ENCODE data around the gene CD300LD. TPM values are rescaled to one million over a fixed set of nuclear protein-coding genes. Genes with fewer than 3 reads are reported as not detected.
"Not testable (repeated sequence)": the region's sequence is repeated elsewhere in the genome, so short reads cannot be mapped to it uniquely, and the experiment has no call there.

The CD300LD gene
- total RNA-seq (2014; rRNA removed; shearing (Covaris generic)), result not detected in 2 replicates

- DNase-seq (ENCODE audit: low read depth in 1 of 2, low spot score in 2 of 2), result no peak
- Histone ChIP-seq H3K9me3 (replicated peaks) (no peaks in the 10 kb centered on the region), H3K36me3 (no peaks in the 10 kb centered on the region), H3K4me3 (no peak within 1 kb of the TSS), H3K27ac (no peak within 1 kb of the TSS), H3K27me3 (replicated peaks) (peaks cover 7% of the 10 kb centered on the region), H3K4me1 (replicated peaks) (no peaks in the 10 kb centered on the region)
These were observed at the start of gene CD300LD for GRCh38 chr17:74592087-74592990. Gene CD300LD, minus strand, starts transcription at chr17:74592283. Its CDS starts 81 bp downstream, at chr17:74592202.

DNA sequence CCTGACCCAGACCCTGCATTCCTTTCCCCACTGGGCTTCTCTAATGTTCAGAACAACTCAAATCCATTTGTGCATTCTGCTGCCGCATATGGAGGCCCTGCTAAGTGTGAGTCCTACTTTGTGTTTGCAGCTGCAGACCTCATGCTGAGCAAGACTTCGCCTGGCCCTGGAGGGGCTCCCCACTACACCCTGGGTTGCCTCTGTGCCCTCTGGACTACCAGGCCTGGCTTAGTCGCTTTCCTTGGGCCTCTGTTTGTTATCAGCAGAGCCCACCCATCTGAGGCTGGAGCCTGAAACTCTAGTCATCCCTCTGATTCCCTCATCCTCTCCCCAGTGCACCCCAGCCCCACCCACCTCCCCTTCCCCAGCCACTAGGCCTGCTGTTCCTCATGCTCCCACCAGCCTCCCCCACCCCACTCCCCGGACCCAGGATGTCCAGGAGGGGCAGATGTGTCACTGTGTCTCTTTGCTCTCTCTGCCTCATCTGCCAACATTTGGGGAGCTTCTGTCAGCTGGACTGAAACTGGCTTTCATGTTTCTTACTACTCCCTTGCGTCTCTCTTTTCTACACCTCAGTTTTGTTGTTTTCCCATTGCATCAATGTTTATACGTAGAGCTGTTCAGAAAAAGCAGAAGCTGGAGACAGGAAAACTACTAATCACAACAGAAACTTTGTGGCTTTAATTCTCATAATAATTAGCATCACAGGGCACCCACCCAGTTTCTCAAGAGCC, 49.3 kb upstream of the CD300LD start:
- peaks cover 54% of the 10 kb centered on the region for H3K27me3 ChIP-seq (replicated peaks)
- no peak overlapping the region for H3K4me3 ChIP-seq
- H3K27ac ChIP-seq, result no peak overlapping the region

GRCh38 chr17:74639704-74640151, 47.6 kb upstream of the CD300LD start:
- Histone ChIP-seq H3K27ac (no peak overlapping the region), H3K4me3 (no peak overlapping the region), H3K27me3 (replicated peaks) (peaks cover 70% of the 10 kb centered on the region), H3K36me3 (no peaks in the 10 kb centered on the region), H3K9me3 (replicated peaks) (no peaks in the 10 kb centered on the region), H3K4me1 (replicated peaks) (no peaks in the 10 kb centered on the region)
- no peak for DNase-seq (ENCODE audit: low read depth in 1 of 2, low spot score in 2 of 2)

More for the DNA sequence above, 49.3 kb upstream of the CD300LD start:
- H3K36me3 ChIP-seq, result no peaks in the 10 kb centered on the region
- H3K4me1 ChIP-seq (replicated peaks), result no peaks in the 10 kb centered on the region
- no peak for DNase-seq (ENCODE audit: low read depth in 1 of 2, low spot score in 2 of 2)
- no peaks in the 10 kb centered on the region for H3K9me3 ChIP-seq (replicated peaks)

DNA sequence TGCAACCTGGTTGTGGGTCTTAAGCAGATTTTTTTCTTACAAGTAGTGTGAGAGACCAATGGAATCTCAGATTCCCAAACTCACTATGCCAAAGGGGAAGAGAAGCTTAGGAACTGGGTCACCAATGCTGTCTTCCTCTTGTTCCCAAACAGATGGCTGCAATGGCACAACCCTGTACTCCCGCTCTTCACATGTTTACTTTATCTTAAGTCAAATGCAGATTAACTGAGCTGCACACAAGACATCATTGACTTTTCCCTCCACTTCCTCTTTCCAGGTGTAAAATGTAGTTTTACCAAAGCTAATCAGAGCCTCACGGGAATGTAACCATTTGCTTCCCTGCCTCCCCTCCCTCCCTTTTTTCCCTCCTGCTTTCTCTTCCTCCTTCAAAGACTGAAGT, 45.8 kb upstream of the CD300LD start:
- peaks cover 69% of the 10 kb centered on the region for H3K27me3 ChIP-seq (replicated peaks)
- DNase-seq (ENCODE audit: low read depth in 1 of 2, low spot score in 2 of 2), result no peak

DNA sequence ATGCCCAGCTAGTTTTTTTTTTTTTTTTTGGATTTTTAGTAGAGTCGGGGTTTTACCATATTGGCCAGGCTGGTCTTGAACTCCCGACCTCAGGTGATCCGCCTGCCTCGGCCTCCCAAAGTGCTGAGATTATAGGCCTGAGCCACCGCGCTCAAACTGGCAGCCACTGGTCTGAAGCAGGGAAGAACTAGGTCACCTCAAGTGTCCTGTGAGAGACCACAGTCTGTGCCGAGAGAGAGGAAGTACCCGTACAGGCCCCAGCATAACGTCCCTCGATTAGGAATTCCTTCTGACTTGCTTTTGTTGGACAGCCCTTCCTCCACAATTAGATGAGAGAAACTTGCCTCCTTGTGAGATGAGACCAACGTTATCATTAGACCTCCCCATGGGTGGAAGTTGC, 45.2 kb upstream of the CD300LD start:
- Histone ChIP-seq H3K36me3 (no peaks in the 10 kb centered on the region), H3K27me3 (replicated peaks) (peaks cover 73% of the 10 kb centered on the region), H3K9me3 (replicated peaks) (no peaks in the 10 kb centered on the region), H3K4me3 (no peak overlapping the region), H3K27ac (no peak overlapping the region), H3K4me1 (replicated peaks) (no peaks in the 10 kb centered on the region)
- DNase-seq (ENCODE audit: low read depth in 1 of 2, low spot score in 2 of 2), result no peak

More for the DNA sequence above, 45.8 kb upstream of the CD300LD start:
- no peak overlapping the region for H3K27ac ChIP-seq
- H3K9me3 ChIP-seq (replicated peaks), result no peaks in the 10 kb centered on the region
- H3K4me3 ChIP-seq, result no peak overlapping the region
- no peaks in the 10 kb centered on the region for H3K4me1 ChIP-seq (replicated peaks)
- H3K36me3 ChIP-seq, result no peaks in the 10 kb centered on the region

- not testable (repeated sequence) for H3K36me3 ChIP-seq; DNase-seq (ENCODE audit: low read depth in 1 of 2, low spot score in 2 of 2); H3K4me3 ChIP-seq; H3K9me3 ChIP-seq (replicated peaks); H3K27ac ChIP-seq; H3K4me1 ChIP-seq (replicated peaks)
- H3K27me3 ChIP-seq (replicated peaks), result peaks cover 79% of the 10 kb centered on the region
These were observed 44.5 kb upstream of the CD300LD start for GRCh38 chr17:74636541-74637085.

- no peaks in the 10 kb centered on the region for H3K4me1 ChIP-seq (replicated peaks)
- no peak overlapping the region for H3K4me3 ChIP-seq
- no peak overlapping the region for H3K27ac ChIP-seq
- H3K9me3 ChIP-seq (replicated peaks), result no peaks in the 10 kb centered on the region
- peaks cover 82% of the 10 kb centered on the region for H3K27me3 ChIP-seq (replicated peaks)
- DNase-seq (ENCODE audit: low read depth in 1 of 2, low spot score in 2 of 2), result no peak
- H3K36me3 ChIP-seq, result no peaks in the 10 kb centered on the region
These were observed 43.3 kb upstream of the CD300LD start for GRCh38 chr17:74635418-74635817.

DNA sequence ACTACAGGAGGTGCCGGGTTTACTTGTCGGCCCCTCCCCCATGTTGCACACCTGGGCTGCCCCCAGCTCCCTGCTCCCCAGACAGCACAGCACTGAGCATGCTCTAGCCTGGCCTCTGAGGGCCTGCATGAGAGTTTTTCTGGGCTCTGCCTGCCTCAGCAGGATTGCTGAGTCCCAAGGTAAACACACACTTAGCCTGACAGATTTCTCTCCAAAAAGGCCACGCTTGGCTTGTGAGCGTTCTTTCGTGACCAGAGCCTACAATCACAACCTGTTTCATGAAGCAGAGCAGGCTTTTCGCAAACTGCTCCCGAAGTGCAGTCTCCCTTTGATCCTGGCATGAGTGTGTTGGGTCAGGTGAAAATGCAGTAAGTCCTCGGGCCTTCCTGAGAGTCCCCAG, 41.2 kb upstream of the CD300LD start:
- no peak overlapping the region for H3K27ac ChIP-seq
- peaks cover 64% of the 10 kb centered on the region for H3K27me3 ChIP-seq (replicated peaks)
- H3K4me3 ChIP-seq, result no peak overlapping the region
- no peaks in the 10 kb centered on the region for H3K36me3 ChIP-seq
- no peak for DNase-seq (ENCODE audit: low read depth in 1 of 2, low spot score in 2 of 2)
- no peaks in the 10 kb centered on the region for H3K4me1 ChIP-seq (replicated peaks)
- H3K9me3 ChIP-seq (replicated peaks), result no peaks in the 10 kb centered on the region

DNA sequence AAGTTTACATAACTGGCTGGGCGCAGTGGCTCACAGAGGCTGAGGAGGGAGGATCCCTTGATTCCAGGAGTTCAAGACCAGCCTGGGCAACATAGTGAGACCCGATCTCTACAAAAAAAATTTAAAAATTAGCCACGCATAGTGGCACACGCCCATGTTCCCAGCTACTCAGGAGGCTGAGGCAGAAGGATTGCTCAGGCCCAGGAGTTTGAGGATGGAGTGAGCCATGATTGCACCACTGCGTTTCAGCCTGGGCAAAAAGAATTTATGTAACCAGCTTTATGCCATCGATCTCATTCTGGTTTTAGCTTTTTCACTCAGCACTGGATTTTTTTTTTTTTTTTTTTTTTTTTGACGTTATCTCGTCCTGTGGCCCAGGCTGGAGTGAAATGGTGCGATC, 40.5 kb upstream of the CD300LD start:
- Histone ChIP-seq H3K27me3 (replicated peaks) (peaks cover 57% of the 10 kb centered on the region), H3K9me3 (replicated peaks) (no peaks in the 10 kb centered on the region), H3K4me1 (replicated peaks) (no peaks in the 10 kb centered on the region), H3K4me3 (no peak overlapping the region), H3K36me3 (no peaks in the 10 kb centered on the region), H3K27ac (no peak overlapping the region)
- no peak for DNase-seq (ENCODE audit: low read depth in 1 of 2, low spot score in 2 of 2)

GRCh38 chr17:74631468-74632450, 39.7 kb upstream of the CD300LD start:
- DNase-seq (ENCODE audit: low read depth in 1 of 2, low spot score in 2 of 2), result no peak
- Histone ChIP-seq H3K27ac (no peak overlapping the region), H3K9me3 (replicated peaks) (no peaks in the 10 kb centered on the region), H3K4me3 (no peak overlapping the region), H3K27me3 (replicated peaks) (peaks cover 51% of the 10 kb centered on the region), H3K4me1 (replicated peaks) (no peaks in the 10 kb centered on the region), H3K36me3 (no peaks in the 10 kb centered on the region)

- not testable (repeated sequence) for DNase-seq (ENCODE audit: low read depth in 1 of 2, low spot score in 2 of 2); H3K4me3 ChIP-seq; H3K9me3 ChIP-seq (replicated peaks); H3K36me3 ChIP-seq; H3K27ac ChIP-seq; H3K4me1 ChIP-seq (replicated peaks)
- peaks cover 37% of the 10 kb centered on the region for H3K27me3 ChIP-seq (replicated peaks)
These were observed 38.2 kb upstream of the CD300LD start for GRCh38 chr17:74630251-74630650.

GRCh38 chr17:74625661-74626060, 33.6 kb upstream of the CD300LD start:
- peaks cover 12% of the 10 kb centered on the region for H3K27me3 ChIP-seq (replicated peaks)
- no peak overlapping the region for H3K4me3 ChIP-seq
- DNase-seq (ENCODE audit: low read depth in 1 of 2, low spot score in 2 of 2), result no peak
- H3K4me1 ChIP-seq (replicated peaks), result no peaks in the 10 kb centered on the region
- no peaks in the 10 kb centered on the region for H3K36me3 ChIP-seq
- no peak overlapping the region for H3K27ac ChIP-seq
- H3K9me3 ChIP-seq (replicated peaks), result no peaks in the 10 kb centered on the region

DNA sequence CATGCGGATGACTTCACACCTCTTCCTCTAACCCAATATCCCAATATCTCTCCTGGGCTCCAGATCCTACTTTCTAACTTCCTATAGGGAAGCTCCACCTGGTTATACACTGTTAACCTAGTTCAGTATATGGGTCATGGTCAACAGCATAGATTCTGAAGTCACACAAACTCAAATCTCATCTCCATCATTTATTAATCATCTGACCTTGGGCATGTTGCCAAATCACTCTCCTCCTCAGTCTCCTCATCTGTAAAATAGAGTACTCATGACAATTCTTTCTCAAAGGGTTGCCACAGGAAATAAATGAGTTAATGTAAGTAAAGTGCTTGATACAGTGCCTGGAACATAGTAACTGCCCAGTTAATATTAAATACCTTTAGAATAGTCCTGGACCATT, 32.0 kb upstream of the CD300LD start:
- no peaks in the 10 kb centered on the region for H3K4me1 ChIP-seq (replicated peaks)
- no peak overlapping the region for H3K27ac ChIP-seq
- H3K36me3 ChIP-seq, result no peaks in the 10 kb centered on the region
- no peak overlapping the region for H3K4me3 ChIP-seq
- DNase-seq (ENCODE audit: low read depth in 1 of 2, low spot score in 2 of 2), result no peak
- peaks cover 21% of the 10 kb centered on the region for H3K27me3 ChIP-seq (replicated peaks)
- H3K9me3 ChIP-seq (replicated peaks), result no peaks in the 10 kb centered on the region
